HG03025 (cell line): ENCODE results near the gene IVL.

Experiments
- ATAC-seq: cut with Tn5 transposase; IDR thresholded peaks from one replicate; pipeline ENCODE4 v1.9.1; 2021; ENCODE audit warnings: mild to moderate bottlenecking, moderate library complexity; ENCODE audit not compliant: unreplicated experiment, low FRiP score

IVL gene

GRCh38 chr1:152886758-152887409 is 21.5 kb upstream of the IVL start:
- ATAC-seq: no peak

- no peak for ATAC-seq
Observed at GRCh38 chr1:152888126-152888525, 20.2 kb upstream of the IVL start.

GRCh38 chr1:152899027-152899426 is 9.3 kb upstream of the IVL start:
- no peak for ATAC-seq

GRCh38 chr1:152899883-152900282 is 8.5 kb upstream of the IVL start:
- ATAC-seq: no peak

- ATAC-seq: no peak
Observed at GRCh38 chr1:152901631-152902030, 6.7 kb upstream of the IVL start.

- no peak for ATAC-seq
Observed at GRCh38 chr1:152902636-152903035, 5.7 kb upstream of the IVL start.

- ATAC-seq: no peak
Observed at GRCh38 chr1:152904688-152905440, 3.5 kb upstream of the IVL start.

GRCh38 chr1:152906023-152906565 is 2.3 kb upstream of the IVL start:
- ATAC-seq: no peak

- no peak for ATAC-seq
Observed at GRCh38 chr1:152909206-152909605, 860 bp downstream of the IVL start.

- no peak for ATAC-seq
Observed at GRCh38 chr1:152912471-152912870, 4.1 kb downstream of the IVL start.

GRCh38 chr1:152912900-152913299 is 4.6 kb downstream of the IVL start:
- ATAC-seq: no peak

- no peak for ATAC-seq
Observed at GRCh38 chr1:152917794-152918193, 9.4 kb downstream of the IVL start.

GRCh38 chr1:152919071-152919470 is 10.7 kb downstream of the IVL start:
- no peak for ATAC-seq

- ATAC-seq: no peak
Observed at GRCh38 chr1:152924191-152924590, 15.8 kb downstream of the IVL start.

- ATAC-seq: no peak
Observed at GRCh38 chr1:152926091-152926490, 17.7 kb downstream of the IVL start.

- ATAC-seq: no peak
Observed at GRCh38 chr1:152928671-152929070, 20.3 kb downstream of the IVL start.

GRCh38 chr1:152932170-152932811 is 23.9 kb downstream of the IVL start:
- ATAC-seq: no peak

GRCh38 chr1:152933196-152933595 is 24.9 kb downstream of the IVL start:
- no peak for ATAC-seq

GRCh38 chr1:152940614-152941013 is 32.3 kb downstream of the IVL start:
- no peak for ATAC-seq

- no peak for ATAC-seq
Observed at GRCh38 chr1:152941037-152941711, 32.8 kb downstream of the IVL start.

GRCh38 chr1:152942161-152942560 is 33.8 kb downstream of the IVL start:
- no peak for ATAC-seq
